Uterus (tissue), 4 donors: ENCODE measurements around the gene CCDC136. TPM values are rescaled to one million over a fixed set of nuclear protein-coding genes. Genes with fewer than 3 reads are reported as not detected.

ENCODE experiments used
- DNase-seq, 2 donors: peaks; one replicate each; pipeline ENCODE4 v3.0.0-alpha.2; 2019 to 2020
- H3K27ac ChIP-seq, 2 donors: fragments of 200-600 bp; sonication (generic); 1 replicate in 1 of 2; 2 replicates in 1 of 2; pipeline ENCODE4 v1.5.1; 2016 to 2018
- H3K27me3 ChIP-seq, 2 donors: fragments of 200-600 bp; sonication (generic); one replicate each; pipeline ENCODE4 v1.5.1; 2018 to 2019; ENCODE audit warnings: control low read depth in 1 of 2
- H3K36me3 ChIP-seq, 2 donors: fragments of 200-600 bp; sonication (generic); one replicate each; pipeline ENCODE4 v1.5.1; 2019; ENCODE audit warnings: control low read depth in 1 of 2
- H3K4me1 ChIP-seq, 2 donors: fragments of 200-600 bp; sonication (generic); one replicate each; pipeline ENCODE4 v1.5.1; 2018 to 2019; ENCODE audit warnings: control low read depth in 1 of 2
- H3K4me3 ChIP-seq, 2 donors: fragments of 200-600 bp; sonication (generic); 1 replicate in 1 of 2; 2 replicates in 1 of 2; pipeline ENCODE4 v1.5.1; 2018 to 2019; ENCODE audit warnings: mild to moderate bottlenecking in 1 of 2
- H3K9me3 ChIP-seq, 2 donors: fragments of 200-600 bp; sonication (generic); one replicate each; pipeline ENCODE4 v1.5.1; 2019; ENCODE audit warnings: control low read depth in 1 of 2
- POLR2A ChIP-seq, 2 donors: fragments of 450-650 bp; IDR thresholded peaks; one replicate each; pipeline ENCODE4 v1.6.1; 2016; ENCODE audit warnings: antibody characterized with exemption in 2 of 2, mild to moderate bottlenecking in 1 of 2, moderate library complexity in 1 of 2
- intact Hi-C: fragments of 100-400 bp; cut with DNase I; formaldehyde crosslinking; loops from one replicate; pipeline ENCODE4 v1.15.1; 2023; ENCODE audit warnings: low total_unique reads
- total RNA-seq, 4 donors: library from RNA; depleted of rRNA in 3 of 4; stranded (reverse); fragments of >200 nt in 3 of 4; gene quantifications; one replicate each; pipeline versions ENCODE4 v1.1.0 to v1.2.4, GENCODE V29; 2014 to 2023
- TF ChIP-seq, protein P1 (sequence below), 4 experiments: fragments of 200-600 bp in 2 of 4; fragments of 450-650 bp in 2 of 4; sonication (generic) in 2 of 4; IDR thresholded peaks; one replicate each; pipeline ENCODE4 v1.5.1; 2016 to 2019; ENCODE audit warnings: antibody characterized with exemption in 4 of 4, mild to moderate bottlenecking in 2 of 4, moderate library complexity in 1 of 4
- donor health status: DM: yes; HTN: yes; CAD: no.

CCDC136 gene
- total RNA-seq, 4 donors from 2014 or later, result 11.5 to 26.4 (median 14.8) TPM

GRCh38 chr7:128795129-128795528 is 3.4 kb downstream of the CCDC136 start:
- Histone ChIP-seq H3K27me3 (no peaks in the 10 kb centered on the region), H3K4me1 (peaks cover 0 to 14% of the 10 kb centered on the region in 2 donors), H3K27ac (no peak overlapping the region), H3K9me3 (no peaks in the 10 kb centered on the region), H3K4me3 (no peak overlapping the region), H3K36me3 (no peaks in the 10 kb centered on the region)
- no peak for DNase-seq
- TF ChIP-seq, protein P1, sequence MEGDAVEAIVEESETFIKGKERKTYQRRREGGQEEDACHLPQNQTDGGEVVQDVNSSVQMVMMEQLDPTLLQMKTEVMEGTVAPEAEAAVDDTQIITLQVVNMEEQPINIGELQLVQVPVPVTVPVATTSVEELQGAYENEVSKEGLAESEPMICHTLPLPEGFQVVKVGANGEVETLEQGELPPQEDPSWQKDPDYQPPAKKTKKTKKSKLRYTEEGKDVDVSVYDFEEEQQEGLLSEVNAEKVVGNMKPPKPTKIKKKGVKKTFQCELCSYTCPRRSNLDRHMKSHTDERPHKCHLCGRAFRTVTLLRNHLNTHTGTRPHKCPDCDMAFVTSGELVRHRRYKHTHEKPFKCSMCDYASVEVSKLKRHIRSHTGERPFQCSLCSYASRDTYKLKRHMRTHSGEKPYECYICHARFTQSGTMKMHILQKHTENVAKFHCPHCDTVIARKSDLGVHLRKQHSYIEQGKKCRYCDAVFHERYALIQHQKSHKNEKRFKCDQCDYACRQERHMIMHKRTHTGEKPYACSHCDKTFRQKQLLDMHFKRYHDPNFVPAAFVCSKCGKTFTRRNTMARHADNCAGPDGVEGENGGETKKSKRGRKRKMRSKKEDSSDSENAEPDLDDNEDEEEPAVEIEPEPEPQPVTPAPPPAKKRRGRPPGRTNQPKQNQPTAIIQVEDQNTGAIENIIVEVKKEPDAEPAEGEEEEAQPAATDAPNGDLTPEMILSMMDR (IDR thresholded peaks at IDR 0.05), result no peak
- no peak for TF ChIP-seq POLR2A (IDR thresholded peaks at IDR 0.05)
- intact Hi-C loops, result no loop called here

DNA sequence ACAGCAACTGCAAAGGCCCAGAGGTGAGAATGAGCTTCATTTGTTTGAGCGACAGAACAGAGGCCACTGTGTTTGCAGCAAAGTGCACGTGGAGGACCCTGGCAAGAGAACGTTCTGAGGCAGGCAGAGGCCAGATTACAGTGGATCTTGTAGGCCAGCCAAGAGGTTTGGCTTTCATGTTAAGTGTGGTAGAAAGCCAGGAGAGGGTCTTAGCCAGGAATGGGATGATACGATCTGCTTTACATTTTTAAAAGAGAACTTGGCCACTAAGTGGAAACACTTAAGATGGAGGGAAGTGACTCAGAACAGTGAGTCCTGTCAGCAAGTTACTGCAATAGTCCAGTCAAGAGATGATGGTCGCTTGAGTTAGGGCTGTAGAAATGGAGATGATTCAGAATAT is 4.6 kb downstream of the CCDC136 start:
- Histone ChIP-seq H3K4me1 (peaks cover 0 to 14% of the 10 kb centered on the region in 2 donors), H3K27ac (no peak overlapping the region), H3K9me3 (no peaks in the 10 kb centered on the region), H3K36me3 (no peaks in the 10 kb centered on the region), H3K4me3 (no peak overlapping the region), H3K27me3 (no peaks in the 10 kb centered on the region)
- TF ChIP-seq, protein P1 (IDR thresholded peaks at IDR 0.05), result no peak
- no peak for TF ChIP-seq POLR2A (IDR thresholded peaks at IDR 0.05)
- intact Hi-C loops, result no loop called here
- no peak for DNase-seq

DNA sequence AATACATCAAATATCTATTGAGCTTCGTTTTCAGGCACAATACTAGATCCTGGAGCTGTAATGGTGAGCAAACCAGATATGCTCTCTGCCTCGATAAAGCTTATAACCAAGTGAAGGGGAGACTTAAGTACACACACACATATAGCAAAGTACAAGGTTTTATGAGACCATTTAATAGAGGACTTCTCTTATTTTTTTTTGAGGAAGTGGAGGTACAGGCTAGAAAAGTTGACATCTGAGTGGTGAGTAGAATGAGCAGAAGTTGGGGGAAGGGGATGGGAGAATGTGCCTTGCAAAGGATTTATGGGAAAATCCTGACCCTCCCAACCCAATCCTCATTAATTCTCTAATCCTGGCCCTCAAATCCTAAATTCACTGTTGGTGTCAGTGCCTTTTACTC is 7.7 kb downstream of the CCDC136 start:
- DNase-seq, result no peak
- Histone ChIP-seq H3K4me3 (no peak overlapping the region), H3K4me1 (no peaks in the 10 kb centered on the region), H3K36me3 (no peaks in the 10 kb centered on the region), H3K27me3 (no peaks in the 10 kb centered on the region), H3K9me3 (no peaks in the 10 kb centered on the region), H3K27ac (no peak overlapping the region)
- intact Hi-C loops, result no loop called here
- TF ChIP-seq, protein P1 (IDR thresholded peaks at IDR 0.05), result no peak
- no peak for TF ChIP-seq POLR2A (IDR thresholded peaks at IDR 0.05)

DNA sequence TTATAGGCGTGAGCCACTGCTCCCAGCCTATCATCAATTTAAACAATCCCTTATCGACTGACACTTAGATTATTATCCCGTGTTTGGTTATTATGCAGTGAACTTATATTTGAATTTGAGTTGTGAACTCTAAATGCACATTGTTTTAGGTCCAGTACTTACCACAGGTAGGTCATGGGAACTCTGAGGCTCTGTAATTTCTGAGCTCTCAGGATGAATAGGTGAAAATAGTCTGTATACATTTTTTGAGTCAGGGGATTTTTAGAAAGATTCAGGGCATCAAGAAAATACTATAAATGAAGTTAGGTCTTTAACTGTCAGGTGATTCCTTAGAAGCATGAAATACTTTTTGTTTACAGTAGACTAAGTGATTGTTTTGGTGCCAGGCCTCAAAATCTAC is 8.8 kb downstream of the CCDC136 start:
- H3K27me3 ChIP-seq, result no peaks in the 10 kb centered on the region
- TF ChIP-seq, protein P1 (IDR thresholded peaks at IDR 0.05), result no peak
- TF ChIP-seq POLR2A (IDR thresholded peaks at IDR 0.05), result no peak
- DNase-seq, result no peak
- H3K27ac ChIP-seq, result no peak overlapping the region
- no peaks in the 10 kb centered on the region for H3K4me1 ChIP-seq
- no peaks in the 10 kb centered on the region for H3K9me3 ChIP-seq
- intact Hi-C loops, result no loop called here
- no peaks in the 10 kb centered on the region for H3K36me3 ChIP-seq
- H3K4me3 ChIP-seq, result no peak overlapping the region

DNA sequence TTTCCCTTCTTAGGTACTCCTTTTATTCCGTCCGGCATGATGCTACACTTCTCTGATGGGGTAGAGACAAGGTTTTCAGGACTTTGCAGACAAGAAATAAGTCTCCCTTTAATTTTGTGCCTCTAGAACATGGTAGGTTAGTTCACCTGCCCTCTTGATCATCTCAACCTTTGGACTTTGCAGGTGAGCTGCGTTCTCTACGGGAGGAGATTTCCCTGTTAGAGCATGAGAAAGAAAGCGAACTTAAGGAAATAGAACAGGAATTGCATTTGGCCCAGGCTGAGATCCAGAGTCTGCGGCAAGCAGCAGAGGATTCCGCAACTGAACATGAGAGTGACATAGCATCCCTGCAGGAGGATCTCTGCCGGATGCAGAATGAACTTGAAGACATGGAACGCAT is 9.2 kb downstream of the CCDC136 start:
- no peak overlapping the region for H3K27ac ChIP-seq
- TF ChIP-seq POLR2A (IDR thresholded peaks at IDR 0.05), result no peak
- TF ChIP-seq, protein P1 (IDR thresholded peaks at IDR 0.05), result no peak
- no peak overlapping the region for H3K4me3 ChIP-seq

More for the DNA sequence above, 9.2 kb downstream of the CCDC136 start:
- Histone ChIP-seq H3K27me3 (no peaks in the 10 kb centered on the region), H3K36me3 (no peaks in the 10 kb centered on the region), H3K9me3 (no peaks in the 10 kb centered on the region), H3K4me1 (no peaks in the 10 kb centered on the region)
- DNase-seq, result no peak
- intact Hi-C loops, result no loop called here
